SK-N-SH treated with all-trans-retinoic acid at 6 μM for 48 hours (cell line): ENCODE results near the gene HTR4.

Experiments
- ATAC-seq: fragments of 200-7000 bp; cut with Tn5 transposase; 3 replicates; pipeline ENCODE4 v1.9.1; 2020; ENCODE audit warnings: mild to moderate bottlenecking, moderate library complexity
- ARNTL ChIP-seq: fragments of 450-650 bp; formaldehyde crosslinking; IDR thresholded peaks from 2 replicates; pipeline ENCODE4 v1.5.0; 2020; ENCODE audit warnings: low read depth, mild to moderate bottlenecking, moderate library complexity, borderline replicate concordance
- BACH2 ChIP-seq: fragments of 250-450 bp; sonication (Bioruptor Pico); IDR thresholded peaks from 2 replicates; pipeline ENCODE4 v1.9.0; 2021; ENCODE audit warnings: mild to moderate bottlenecking, borderline replicate concordance
- ESRRG ChIP-seq: fragments of 250-450 bp; sonication (Bioruptor Pico); IDR thresholded peaks from 2 replicates; pipeline ENCODE4 v1.6.1; 2021; ENCODE audit warnings: mild to moderate bottlenecking
- GLIS3 ChIP-seq: fragments of 250-450 bp; sonication (Bioruptor Pico); IDR thresholded peaks from 2 replicates; pipeline ENCODE4 v1.5.0; 2020; ENCODE audit warnings: mild to moderate bottlenecking, moderate library complexity
- ISL1 ChIP-seq: fragments of 250-450 bp; sonication (Bioruptor Pico); IDR thresholded peaks from 2 replicates; pipeline ENCODE4 v2.1.2; 2022; ENCODE audit warnings: mild to moderate bottlenecking, moderate library complexity
- OSR1 ChIP-seq: fragments of 250-450 bp; sonication (Bioruptor Pico); IDR thresholded peaks from 2 replicates; pipeline ENCODE4 v1.8.0; 2022; ENCODE audit warnings: moderate library complexity, mild to moderate bottlenecking, inconsistent platforms
- PPARA ChIP-seq: fragments of 250-450 bp; sonication (Bioruptor Pico); IDR thresholded peaks from 2 replicates; pipeline ENCODE4 v1.5.0; 2020; ENCODE audit warnings: mild to moderate bottlenecking, borderline replicate concordance
- RARB ChIP-seq: fragments of 250-450 bp; sonication (Bioruptor Pico); IDR thresholded peaks from 2 replicates; pipeline ENCODE4 v1.8.0; 2021; ENCODE audit warnings: mild to moderate bottlenecking, moderate library complexity
- SNAI2 ChIP-seq: fragments of 250-450 bp; sonication (Bioruptor Pico); IDR thresholded peaks from 2 replicates; pipeline ENCODE4 v1.5.0; 2020; ENCODE audit warnings: mild to moderate bottlenecking, moderate library complexity
- TCF4 ChIP-seq: fragments of 250-450 bp; sonication (Bioruptor Pico); IDR thresholded peaks from 2 replicates; pipeline ENCODE4 v1.8.0; 2021; ENCODE audit warnings: mild to moderate bottlenecking, moderate library complexity, borderline replicate concordance
- TOX ChIP-seq: fragments of 250-450 bp; sonication (Bioruptor Pico); IDR thresholded peaks from 2 replicates; pipeline ENCODE4 v1.8.0; 2021; ENCODE audit warnings: mild to moderate bottlenecking, moderate library complexity, borderline replicate concordance
- ZFP30 ChIP-seq: fragments of 450-650 bp; formaldehyde crosslinking; IDR thresholded peaks from 2 replicates; pipeline ENCODE4 v1.5.0; 2022; ENCODE audit warnings: mild to moderate bottlenecking, moderate library complexity
- ZNF565 ChIP-seq: fragments of 450-650 bp; formaldehyde crosslinking; conservative IDR thresholded peaks from 2 replicates; pipeline ENCODE4 v1.5.0; 2020; ENCODE audit warnings: low read depth, mild to moderate bottlenecking, moderate library complexity
- ZNF70 ChIP-seq: fragments of 450-650 bp; formaldehyde crosslinking; IDR thresholded peaks from 2 replicates; pipeline ENCODE4 v1.5.0; 2020; ENCODE audit warnings: mild to moderate bottlenecking, moderate library complexity
- ZNF8 ChIP-seq: fragments of 450-650 bp; formaldehyde crosslinking; IDR thresholded peaks from 2 replicates; pipeline ENCODE4 v1.5.0; 2020; ENCODE audit warnings: mild to moderate bottlenecking, moderate library complexity
- TF ChIP-seq, protein P1 (sequence below): fragments of 250-450 bp; sonication (Bioruptor Pico); IDR thresholded peaks from 2 replicates; pipeline ENCODE4 v1.5.1; 2020; ENCODE audit warnings: low read depth, mild to moderate bottlenecking, moderate library complexity
- TF ChIP-seq, protein P2 (sequence below): fragments of 250-450 bp; sonication (Bioruptor Pico); IDR thresholded peaks from 2 replicates; pipeline ENCODE4 v1.8.0; 2021; ENCODE audit warnings: low read depth, mild to moderate bottlenecking, moderate library complexity, borderline replicate concordance
- TF ChIP-seq, protein P3 (sequence below): fragments of 250-450 bp; sonication (Bioruptor Pico); IDR thresholded peaks from 2 replicates; pipeline ENCODE4 v1.8.0; 2020; ENCODE audit warnings: mild to moderate bottlenecking, moderate library complexity, borderline replicate concordance
- TF ChIP-seq, protein P4 (sequence below): fragments of 250-450 bp; sonication (Bioruptor Pico); IDR thresholded peaks from 2 replicates; pipeline ENCODE4 v1.5.1; 2021; ENCODE audit warnings: mild to moderate bottlenecking, moderate library complexity
- TF ChIP-seq, protein P5 (sequence below): fragments of 250-450 bp; sonication (Bioruptor Pico); IDR thresholded peaks from 2 replicates; pipeline ENCODE4 v1.5.0; 2020; ENCODE audit warnings: mild to moderate bottlenecking, moderate library complexity

Gene HTR4

DNA sequence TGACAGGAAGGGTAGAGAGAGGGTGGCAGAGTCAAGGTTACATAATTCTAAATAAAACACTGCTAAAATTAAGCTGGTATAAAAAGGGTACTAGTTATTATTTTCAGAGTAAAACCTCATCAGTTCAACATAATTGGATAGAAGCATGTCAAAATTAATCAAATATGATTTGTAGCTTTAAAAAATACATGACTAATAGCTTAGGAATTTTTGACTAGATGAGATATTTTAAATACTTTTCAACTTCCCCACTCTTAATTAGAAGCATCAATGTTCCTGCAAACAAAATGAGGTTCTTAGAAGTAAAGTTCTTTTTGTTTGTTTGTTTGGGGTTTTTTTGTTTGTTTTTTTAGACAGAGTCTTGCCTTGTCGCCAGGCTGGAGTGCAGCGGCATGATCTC, 29.1 kb downstream of the HTR4 start:
- ATAC-seq, result no peak
- TF ChIP-seq RARB (CRISPR knock-in tag) (no peak), ISL1 (CRISPR knock-in tag) (peak; percentile 54)
- TF ChIP-seq, protein P1, sequence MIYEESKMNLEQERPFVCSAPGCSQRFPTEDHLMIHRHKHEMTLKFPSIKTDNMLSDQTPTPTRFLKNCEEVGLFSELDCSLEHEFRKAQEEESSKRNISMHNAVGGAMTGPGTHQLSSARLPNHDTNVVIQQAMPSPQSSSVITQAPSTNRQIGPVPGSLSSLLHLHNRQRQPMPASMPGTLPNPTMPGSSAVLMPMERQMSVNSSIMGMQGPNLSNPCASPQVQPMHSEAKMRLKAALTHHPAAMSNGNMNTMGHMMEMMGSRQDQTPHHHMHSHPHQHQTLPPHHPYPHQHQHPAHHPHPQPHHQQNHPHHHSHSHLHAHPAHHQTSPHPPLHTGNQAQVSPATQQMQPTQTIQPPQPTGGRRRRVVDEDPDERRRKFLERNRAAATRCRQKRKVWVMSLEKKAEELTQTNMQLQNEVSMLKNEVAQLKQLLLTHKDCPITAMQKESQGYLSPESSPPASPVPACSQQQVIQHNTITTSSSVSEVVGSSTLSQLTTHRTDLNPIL (CRISPR knock-in tag), result 0 out of 2 replicates have a peak, but pooled peaks have one; percentile 12

DNA sequence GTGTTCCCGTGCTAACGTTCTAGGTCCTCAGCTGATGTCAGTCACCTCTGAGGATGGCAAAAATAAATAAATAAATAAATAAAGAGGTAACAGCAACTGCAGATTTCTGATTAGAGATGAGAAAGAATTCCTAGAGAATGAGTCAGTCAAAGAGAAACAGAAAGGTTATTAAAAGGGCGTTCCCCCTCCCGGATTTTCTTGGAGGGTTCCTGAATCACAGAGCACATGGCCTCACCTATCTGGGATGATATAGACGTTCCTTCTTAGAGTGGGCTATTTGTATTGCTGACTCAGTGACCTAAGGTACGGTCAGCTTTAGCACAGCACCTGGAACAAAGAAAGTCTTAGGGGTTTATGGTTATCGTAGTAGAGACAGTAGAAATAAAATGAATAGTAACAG, 30.6 kb downstream of the HTR4 start:
- ATAC-seq, result no peak
- TF ChIP-seq, protein P2, sequence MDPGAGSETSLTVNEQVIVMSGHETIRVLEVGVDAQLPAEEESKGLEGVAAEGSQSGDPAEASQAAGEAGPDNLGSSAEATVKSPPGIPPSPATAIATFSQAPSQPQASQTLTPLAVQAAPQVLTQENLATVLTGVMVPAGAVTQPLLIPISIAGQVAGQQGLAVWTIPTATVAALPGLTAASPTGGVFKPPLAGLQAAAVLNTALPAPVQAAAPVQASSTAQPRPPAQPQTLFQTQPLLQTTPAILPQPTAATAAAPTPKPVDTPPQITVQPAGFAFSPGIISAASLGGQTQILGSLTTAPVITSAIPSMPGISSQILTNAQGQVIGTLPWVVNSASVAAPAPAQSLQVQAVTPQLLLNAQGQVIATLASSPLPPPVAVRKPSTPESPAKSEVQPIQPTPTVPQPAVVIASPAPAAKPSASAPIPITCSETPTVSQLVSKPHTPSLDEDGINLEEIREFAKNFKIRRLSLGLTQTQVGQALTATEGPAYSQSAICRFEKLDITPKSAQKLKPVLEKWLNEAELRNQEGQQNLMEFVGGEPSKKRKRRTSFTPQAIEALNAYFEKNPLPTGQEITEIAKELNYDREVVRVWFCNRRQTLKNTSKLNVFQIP, result no peak
- peak; percentile 47 for TF ChIP-seq ISL1 (CRISPR knock-in tag)

DNA sequence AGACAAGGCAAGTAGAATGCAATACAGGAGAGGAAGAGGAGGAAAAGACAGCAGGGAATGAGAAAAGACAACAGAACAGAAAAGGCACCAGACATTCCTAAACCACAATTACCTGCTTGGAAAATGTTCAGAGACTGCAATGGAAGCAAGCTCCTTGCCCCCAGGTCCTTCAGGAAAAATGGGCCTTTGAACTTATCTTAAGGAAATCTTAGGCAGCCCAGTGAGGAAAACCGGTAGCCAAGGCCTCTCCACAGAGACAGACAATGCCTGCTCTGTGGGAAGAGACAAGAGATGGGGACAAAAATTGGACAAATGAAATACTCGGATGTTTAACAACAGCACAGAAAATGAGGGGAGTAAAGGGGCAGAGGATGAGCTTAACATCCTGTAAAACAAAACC, 31.2 kb downstream of the HTR4 start:
- TF ChIP-seq SNAI2 (CRISPR knock-in tag), result no peak
- no peak for TF ChIP-seq TCF4 (CRISPR knock-in tag)
- TF ChIP-seq, protein P2, result no peak
- TF ChIP-seq ZNF70, result no peak
- TF ChIP-seq GLIS3 (CRISPR knock-in tag), result no peak
- TF ChIP-seq BACH2, result no peak
- TF ChIP-seq ZNF565 (CRISPR knock-in tag), result no peak
- TF ChIP-seq, protein P1 (CRISPR knock-in tag), result no peak
- no peak for TF ChIP-seq RARB (CRISPR knock-in tag)
- no peak for TF ChIP-seq ARNTL (CRISPR knock-in tag)
- no peak for TF ChIP-seq ESRRG (CRISPR knock-in tag)
- TF ChIP-seq OSR1 (CRISPR knock-in tag), result no peak
- TF ChIP-seq, protein P3, sequence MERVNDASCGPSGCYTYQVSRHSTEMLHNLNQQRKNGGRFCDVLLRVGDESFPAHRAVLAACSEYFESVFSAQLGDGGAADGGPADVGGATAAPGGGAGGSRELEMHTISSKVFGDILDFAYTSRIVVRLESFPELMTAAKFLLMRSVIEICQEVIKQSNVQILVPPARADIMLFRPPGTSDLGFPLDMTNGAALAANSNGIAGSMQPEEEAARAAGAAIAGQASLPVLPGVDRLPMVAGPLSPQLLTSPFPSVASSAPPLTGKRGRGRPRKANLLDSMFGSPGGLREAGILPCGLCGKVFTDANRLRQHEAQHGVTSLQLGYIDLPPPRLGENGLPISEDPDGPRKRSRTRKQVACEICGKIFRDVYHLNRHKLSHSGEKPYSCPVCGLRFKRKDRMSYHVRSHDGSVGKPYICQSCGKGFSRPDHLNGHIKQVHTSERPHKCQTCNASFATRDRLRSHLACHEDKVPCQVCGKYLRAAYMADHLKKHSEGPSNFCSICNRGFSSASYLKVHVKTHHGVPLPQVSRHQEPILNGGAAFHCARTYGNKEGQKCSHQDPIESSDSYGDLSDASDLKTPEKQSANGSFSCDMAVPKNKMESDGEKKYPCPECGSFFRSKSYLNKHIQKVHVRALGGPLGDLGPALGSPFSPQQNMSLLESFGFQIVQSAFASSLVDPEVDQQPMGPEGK, result no peak
- TF ChIP-seq ZFP30 (CRISPR knock-in tag), result no peak
- TF ChIP-seq, protein P4, sequence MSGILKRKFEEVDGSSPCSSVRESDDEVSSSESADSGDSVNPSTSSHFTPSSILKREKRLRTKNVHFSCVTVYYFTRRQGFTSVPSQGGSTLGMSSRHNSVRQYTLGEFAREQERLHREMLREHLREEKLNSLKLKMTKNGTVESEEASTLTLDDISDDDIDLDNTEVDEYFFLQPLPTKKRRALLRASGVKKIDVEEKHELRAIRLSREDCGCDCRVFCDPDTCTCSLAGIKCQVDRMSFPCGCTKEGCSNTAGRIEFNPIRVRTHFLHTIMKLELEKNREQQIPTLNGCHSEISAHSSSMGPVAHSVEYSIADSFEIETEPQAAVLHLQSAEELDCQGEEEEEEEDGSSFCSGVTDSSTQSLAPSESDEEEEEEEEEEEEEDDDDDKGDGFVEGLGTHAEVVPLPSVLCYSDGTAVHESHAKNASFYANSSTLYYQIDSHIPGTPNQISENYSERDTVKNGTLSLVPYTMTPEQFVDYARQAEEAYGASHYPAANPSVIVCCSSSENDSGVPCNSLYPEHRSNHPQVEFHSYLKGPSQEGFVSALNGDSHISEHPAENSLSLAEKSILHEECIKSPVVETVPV (CRISPR knock-in tag), result no peak
- TF ChIP-seq PPARA (CRISPR knock-in tag), result no peak
- TF ChIP-seq, protein P5, sequence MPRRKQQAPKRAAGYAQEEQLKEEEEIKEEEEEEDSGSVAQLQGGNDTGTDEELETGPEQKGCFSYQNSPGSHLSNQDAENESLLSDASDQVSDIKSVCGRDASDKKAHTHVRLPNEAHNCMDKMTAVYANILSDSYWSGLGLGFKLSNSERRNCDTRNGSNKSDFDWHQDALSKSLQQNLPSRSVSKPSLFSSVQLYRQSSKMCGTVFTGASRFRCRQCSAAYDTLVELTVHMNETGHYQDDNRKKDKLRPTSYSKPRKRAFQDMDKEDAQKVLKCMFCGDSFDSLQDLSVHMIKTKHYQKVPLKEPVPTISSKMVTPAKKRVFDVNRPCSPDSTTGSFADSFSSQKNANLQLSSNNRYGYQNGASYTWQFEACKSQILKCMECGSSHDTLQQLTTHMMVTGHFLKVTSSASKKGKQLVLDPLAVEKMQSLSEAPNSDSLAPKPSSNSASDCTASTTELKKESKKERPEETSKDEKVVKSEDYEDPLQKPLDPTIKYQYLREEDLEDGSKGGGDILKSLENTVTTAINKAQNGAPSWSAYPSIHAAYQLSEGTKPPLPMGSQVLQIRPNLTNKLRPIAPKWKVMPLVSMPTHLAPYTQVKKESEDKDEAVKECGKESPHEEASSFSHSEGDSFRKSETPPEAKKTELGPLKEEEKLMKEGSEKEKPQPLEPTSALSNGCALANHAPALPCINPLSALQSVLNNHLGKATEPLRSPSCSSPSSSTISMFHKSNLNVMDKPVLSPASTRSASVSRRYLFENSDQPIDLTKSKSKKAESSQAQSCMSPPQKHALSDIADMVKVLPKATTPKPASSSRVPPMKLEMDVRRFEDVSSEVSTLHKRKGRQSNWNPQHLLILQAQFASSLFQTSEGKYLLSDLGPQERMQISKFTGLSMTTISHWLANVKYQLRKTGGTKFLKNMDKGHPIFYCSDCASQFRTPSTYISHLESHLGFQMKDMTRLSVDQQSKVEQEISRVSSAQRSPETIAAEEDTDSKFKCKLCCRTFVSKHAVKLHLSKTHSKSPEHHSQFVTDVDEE (CRISPR knock-in tag), result no peak
- TF ChIP-seq ISL1 (CRISPR knock-in tag), result no peak
- TF ChIP-seq ZNF8 (CRISPR knock-in tag), result no peak
- TF ChIP-seq TOX, result no peak
- ATAC-seq, result no peak
